ENCODE data around the gene PPP1R18. TPM values are rescaled to one million over a fixed set of nuclear protein-coding genes. Genes with fewer than 3 reads are reported as not detected.

Gene PPP1R18
- total RNA-seq, 1 experiment from 2014 or later = 49.9 TPM

DNA sequence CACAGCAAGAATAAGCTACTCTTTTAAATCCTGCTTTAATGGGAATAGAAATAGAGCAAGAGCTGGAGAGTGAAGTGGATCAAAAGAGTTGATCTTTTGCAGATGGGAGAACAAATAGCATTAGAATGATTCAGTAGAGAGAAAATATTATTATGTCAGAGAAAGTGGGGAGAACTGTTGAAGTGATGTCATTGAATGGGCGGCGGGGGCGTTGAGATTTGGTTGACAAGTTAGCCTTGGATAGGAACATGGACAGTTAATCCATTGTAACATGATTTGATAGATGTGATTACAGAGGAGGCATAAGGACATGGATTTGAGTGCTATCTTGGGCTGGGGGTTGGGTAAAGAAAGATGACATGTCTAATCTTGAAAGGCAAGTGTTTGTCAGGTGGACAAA lies 50.6 kb downstream of the PPP1R18 start:
- H3K4me3 ChIP-seq (ENCODE audit: low read length) = no peak overlapping the region
- TF ChIP-seq EZH2 (IDR thresholded peaks at IDR 0.05; ENCODE audit: low read length, unreplicated experiment) (no peak), EZH2phosphoT487 (IDR thresholded peaks at IDR 0.05; ENCODE audit: borderline replicate concordance, low read length) (no peak)
- TF ChIP-seq, protein P1, sequence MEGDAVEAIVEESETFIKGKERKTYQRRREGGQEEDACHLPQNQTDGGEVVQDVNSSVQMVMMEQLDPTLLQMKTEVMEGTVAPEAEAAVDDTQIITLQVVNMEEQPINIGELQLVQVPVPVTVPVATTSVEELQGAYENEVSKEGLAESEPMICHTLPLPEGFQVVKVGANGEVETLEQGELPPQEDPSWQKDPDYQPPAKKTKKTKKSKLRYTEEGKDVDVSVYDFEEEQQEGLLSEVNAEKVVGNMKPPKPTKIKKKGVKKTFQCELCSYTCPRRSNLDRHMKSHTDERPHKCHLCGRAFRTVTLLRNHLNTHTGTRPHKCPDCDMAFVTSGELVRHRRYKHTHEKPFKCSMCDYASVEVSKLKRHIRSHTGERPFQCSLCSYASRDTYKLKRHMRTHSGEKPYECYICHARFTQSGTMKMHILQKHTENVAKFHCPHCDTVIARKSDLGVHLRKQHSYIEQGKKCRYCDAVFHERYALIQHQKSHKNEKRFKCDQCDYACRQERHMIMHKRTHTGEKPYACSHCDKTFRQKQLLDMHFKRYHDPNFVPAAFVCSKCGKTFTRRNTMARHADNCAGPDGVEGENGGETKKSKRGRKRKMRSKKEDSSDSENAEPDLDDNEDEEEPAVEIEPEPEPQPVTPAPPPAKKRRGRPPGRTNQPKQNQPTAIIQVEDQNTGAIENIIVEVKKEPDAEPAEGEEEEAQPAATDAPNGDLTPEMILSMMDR (conservative IDR thresholded peaks at IDR 0.05; ENCODE audit: low read depth, low read length) = no peak
- BruUV-seq (replicated peaks) = no TSS peak
- ATAC-seq (no peak), DNase-seq (no peak)
- no peaks in the 10 kb centered on the region for H3K9me3 ChIP-seq (ENCODE audit: low read length)
- peaks cover 10% of the 10 kb centered on the region for H3K36me3 ChIP-seq (ENCODE audit: low read depth, low read length)
- H3F3A ChIP-seq (ENCODE audit: low read length, unreplicated experiment) = no peaks in the 10 kb centered on the region
- no peak overlapping the region for H3K4me2 ChIP-seq (ENCODE audit: low read length)
- POLR2A ChIA-PET (ENCODE audit: unreplicated experiment) = no interaction called here
- intact Hi-C loops (cut with micrococcal nuclease) = no loop called here
- no peaks in the 10 kb centered on the region for H3K27me3 ChIP-seq (ENCODE audit: low read length)
- H3K9me2 ChIP-seq (replicated peaks; ENCODE audit: low read length) = no peaks in the 10 kb centered on the region
- no peaks in the 10 kb centered on the region for H4K20me1 ChIP-seq (ENCODE audit: low read length)
- no peak overlapping the region for H3K9ac ChIP-seq (ENCODE audit: low read length)
- H2AFZ ChIP-seq (ENCODE audit: low read length) = no peak overlapping the region
- H3K27ac ChIP-seq (ENCODE audit: low read length) = no peak overlapping the region
- no peaks in the 10 kb centered on the region for H3K79me2 ChIP-seq (ENCODE audit: low read length)
- CTCF ChIA-PET = no interaction called here
- H3K4me1 ChIP-seq (ENCODE audit: insufficient read depth, low read length) = peaks cover 7% of the 10 kb centered on the region; the same call in 1 of the 2 replicates

DNA sequence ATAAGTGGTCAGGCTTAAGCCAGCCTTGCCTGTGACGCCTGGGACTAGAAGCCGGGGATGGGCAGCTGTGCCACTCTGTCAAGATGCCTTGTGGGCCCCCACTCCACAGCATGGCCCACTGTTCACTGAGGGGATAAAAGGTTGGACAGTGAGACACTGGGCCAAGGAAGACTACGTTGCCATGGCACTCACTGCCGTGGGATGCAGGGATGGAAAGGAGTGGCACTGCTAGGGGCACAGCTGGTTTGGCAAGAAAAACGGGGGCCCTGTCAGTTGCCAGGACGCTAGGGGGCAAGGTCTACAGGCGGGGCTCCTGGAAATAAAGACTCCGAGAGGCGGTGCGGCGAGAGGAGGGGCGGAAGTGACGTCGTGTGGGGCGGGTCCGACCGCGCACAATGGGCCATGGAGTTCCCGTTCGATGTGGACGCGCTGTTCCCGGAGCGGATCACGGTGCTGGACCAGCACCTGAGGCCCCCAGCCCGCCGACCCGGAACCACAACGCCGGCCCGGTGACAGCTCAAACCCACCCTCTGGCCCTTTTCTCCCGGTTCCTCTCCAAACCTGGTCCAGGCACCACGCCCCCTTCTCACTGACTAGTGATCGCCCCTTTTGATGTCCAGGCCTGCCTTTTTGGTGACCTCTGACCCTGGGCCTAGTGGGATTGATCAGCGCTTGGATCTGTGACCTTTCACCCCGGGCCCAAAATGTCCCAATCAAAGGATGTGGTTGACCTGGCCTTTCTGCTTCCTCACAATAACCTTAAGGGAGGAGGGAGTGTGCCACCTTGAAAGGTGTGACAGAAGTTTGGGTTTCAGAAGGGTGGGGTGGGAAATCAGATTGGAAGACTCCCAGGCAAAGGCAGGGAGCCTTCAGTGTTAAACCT lies 59.7 kb downstream of the PPP1R18 start, which contains the start of gene ATAT1:
TSS of gene ATAT1 (plus strand) at position 391 of the 883 bp plus-strand sequence.
- Histone ChIP-seq H3K79me2 (ENCODE audit: low read length) (no peaks in the 10 kb centered on the region), H3K4me3 (ENCODE audit: low read length) (peak within 1 kb of the TSS; percentile 61), H3K9me3 (ENCODE audit: low read length) (no peaks in the 10 kb centered on the region), H3K27ac (ENCODE audit: low read length) (peak within 1 kb of the TSS; percentile 18; the same call in 1 of the 2 replicates), H3F3A (ENCODE audit: low read length, unreplicated experiment) (no peaks in the 10 kb centered on the region), H3K4me2 (ENCODE audit: low read length) (peak within 1 kb of the TSS; percentile 75), H3K36me3 (ENCODE audit: low read depth, low read length) (peaks cover 22% of the 10 kb centered on the region), H3K4me1 (ENCODE audit: insufficient read depth, low read length) (peaks cover 4% of the 10 kb centered on the region; the same call in 1 of the 2 replicates), H3K9me2 (replicated peaks; ENCODE audit: low read length) (no peaks in the 10 kb centered on the region), H4K20me1 (ENCODE audit: low read length) (no peaks in the 10 kb centered on the region), H2AFZ (ENCODE audit: low read length) (peak within 1 kb of the TSS; percentile 47), H3K27me3 (ENCODE audit: low read length) (no peaks in the 10 kb centered on the region), H3K9ac (ENCODE audit: low read length) (peak within 1 kb of the TSS; percentile 65)
- peak; percentile 60 for DNase-seq
- BruUV-seq (replicated peaks) = TSS peak; percentile 45
- ATAC-seq = peak; percentile 85
- ChIA-PET POLR2A (ENCODE audit: unreplicated experiment) (no interaction called here), CTCF (no interaction called here)
- TF ChIP-seq, protein P1 (conservative IDR thresholded peaks at IDR 0.05; ENCODE audit: low read depth, low read length) = no peak
- no peak for TF ChIP-seq EZH2phosphoT487 (IDR thresholded peaks at IDR 0.05; ENCODE audit: borderline replicate concordance, low read length)
- TF ChIP-seq EZH2 (IDR thresholded peaks at IDR 0.05; ENCODE audit: low read length, unreplicated experiment) = no peak
- intact Hi-C loops (cut with micrococcal nuclease) = no loop called here

Other genes with a start within 250 kb of the PPP1R18 start
- 131 and 161 TPM in 2 replicates for gene HLA-E, start 197.1 kb downstream of the PPP1R18 start, total RNA-seq (2014; rRNA removed)
- gene GNL1, start 130.2 kb downstream of the PPP1R18 start, total RNA-seq (2014; rRNA removed) = 34.7 and 46.7 TPM in 2 replicates
- gene PRR3, start 129.3 kb downstream of the PPP1R18 start, total RNA-seq (2014; rRNA removed) = 4.8 and 6.1 TPM in 2 replicates
- 67.3 and 77.3 TPM in 2 replicates for gene ABCF1, start 115.2 kb downstream of the PPP1R18 start, total RNA-seq (2014; rRNA removed)
- gene PPP1R10, start 69.4 kb downstream of the PPP1R18 start, total RNA-seq (2014; rRNA removed) = 44.2 and 44.5 TPM in 2 replicates
- gene MRPS18B, start 68.8 kb downstream of the PPP1R18 start, total RNA-seq (2014; rRNA removed) = 69.9 and 91.0 TPM in 2 replicates
- 4.6 and 6.1 TPM in 2 replicates for gene ATAT1, start 59.8 kb downstream of the PPP1R18 start, total RNA-seq (2014; rRNA removed)
- gene C6orf136, start 39.5 kb downstream of the PPP1R18 start, total RNA-seq (2014; rRNA removed) = 10.6 and 18.7 TPM in 2 replicates
- gene DHX16, start 13.6 kb downstream of the PPP1R18 start, total RNA-seq (2014; rRNA removed) = 50.0 and 75.6 TPM in 2 replicates
- 8.5 and 14.8 TPM in 2 replicates for gene NRM, start 4.3 kb upstream of the PPP1R18 start, total RNA-seq (2014; rRNA removed)
- gene MDC1, start 30.6 kb upstream of the PPP1R18 start, total RNA-seq (2014; rRNA removed) = 19.6 and 24.9 TPM in 2 replicates
- 1,245 and 1,398 TPM in 2 replicates for gene TUBB, start 33.7 kb upstream of the PPP1R18 start, total RNA-seq (2014; rRNA removed)
- 305 and 401 TPM in 2 replicates for gene FLOT1, start 56.0 kb upstream of the PPP1R18 start, total RNA-seq (2014; rRNA removed)
- 1,173 and 1,198 TPM in 2 replicates for gene IER3, start 57.9 kb upstream of the PPP1R18 start, total RNA-seq (2014; rRNA removed)
- gene DDR1, start 197.9 kb upstream of the PPP1R18 start, total RNA-seq (2014; rRNA removed) = 108 and 144 TPM in 2 replicates
- 21.7 and 28.7 TPM in 2 replicates for gene GTF2H4, start 221.6 kb upstream of the PPP1R18 start, total RNA-seq (2014; rRNA removed)
- 66.5 and 87.8 TPM in 2 replicates for gene VARS2, start 227.6 kb upstream of the PPP1R18 start, total RNA-seq (2014; rRNA removed)
- gene SFTA2, start 245.5 kb upstream of the PPP1R18 start, total RNA-seq (2014; rRNA removed) = not detected in 2 replicates

All from PC-3 (cell line).